Eye (tissue), 1 donor: ENCODE data around the gene WDR77.

Source experiments
- DNase-seq: peaks from one replicate; pipeline ENCODE4 v3.0.0-alpha.2; 2015

The WDR77 gene

GRCh38 chr1:111468717-111469100 is 19.7 kb upstream of the WDR77 start:
- DNase-seq: no peak

DNA sequence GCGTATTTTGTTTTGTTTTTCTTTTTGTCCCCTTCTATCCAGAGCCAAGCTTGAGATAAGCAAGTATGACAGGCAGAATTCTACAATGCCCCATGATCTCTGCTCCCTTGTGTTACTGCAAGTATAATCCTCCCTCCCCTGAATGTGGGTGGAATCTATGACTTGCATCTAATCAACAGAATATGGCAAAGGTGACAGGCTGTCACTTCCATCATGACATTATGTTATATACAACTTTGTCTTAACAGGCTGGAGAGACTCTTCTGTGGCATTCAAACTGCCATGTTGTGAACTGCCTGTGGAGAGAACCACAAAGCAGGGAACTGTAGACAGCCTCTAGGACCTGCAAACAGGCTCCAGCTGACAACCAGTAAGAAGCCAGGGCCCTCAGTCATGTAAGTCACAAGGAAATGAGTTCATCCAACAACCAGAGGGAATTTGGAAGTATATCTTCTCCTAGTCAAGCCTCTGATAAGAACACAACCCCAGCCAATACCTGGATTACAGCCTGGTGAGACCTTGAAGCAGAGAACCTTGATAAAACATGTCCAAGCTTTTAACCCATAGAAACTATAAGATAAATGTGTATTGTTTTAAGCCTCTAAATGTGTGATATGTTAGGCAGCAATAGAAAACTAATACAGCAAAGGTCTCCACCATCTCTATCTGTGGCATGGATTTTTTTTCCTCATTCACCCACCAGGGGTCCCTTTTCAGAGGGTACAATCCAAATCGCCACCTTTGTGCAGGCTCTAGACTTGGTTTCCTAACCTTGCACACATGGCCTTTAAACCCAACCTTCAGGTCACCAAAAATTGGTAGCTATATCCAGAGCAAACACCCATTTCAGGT is 19.0 kb upstream of the WDR77 start:
- DNase-seq: no peak

DNA sequence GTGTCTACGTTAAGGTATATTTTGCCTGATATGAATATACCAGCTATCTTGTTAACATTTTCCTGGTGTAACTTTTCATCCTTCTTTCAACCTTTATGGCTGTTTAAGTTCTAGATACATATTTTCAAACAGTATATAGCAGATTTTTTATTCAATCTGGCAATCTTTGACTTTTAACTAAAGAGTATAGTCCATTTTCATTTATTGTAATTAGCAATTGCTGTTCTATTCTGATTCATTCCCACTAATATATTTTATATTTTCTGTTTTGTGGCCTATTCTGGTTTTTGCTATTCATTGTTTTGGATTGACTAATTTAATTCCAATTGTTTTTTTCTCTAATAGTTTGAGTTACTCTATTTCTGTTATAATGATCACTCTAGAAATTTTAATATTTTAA is 17.4 kb upstream of the WDR77 start:
- DNase-seq: no peak

DNA sequence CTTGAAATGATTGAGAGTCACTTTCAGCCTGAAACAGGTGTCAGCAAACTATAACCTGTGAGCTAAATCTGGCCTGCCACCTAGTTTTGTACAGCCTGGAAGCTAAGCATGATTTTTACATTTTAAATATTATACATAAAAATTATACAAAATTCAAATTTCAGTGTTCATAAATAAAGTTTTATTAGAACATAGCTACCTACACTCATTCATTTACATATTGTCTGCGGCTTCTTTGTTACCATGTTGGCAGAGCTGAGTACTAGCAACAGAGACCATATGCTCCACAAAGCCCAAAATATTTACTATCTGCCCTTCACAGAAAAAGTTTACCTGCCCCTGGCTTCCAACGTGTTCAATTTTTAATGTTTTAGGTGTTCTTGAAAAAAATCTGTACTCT is 16.7 kb upstream of the WDR77 start:
- DNase-seq: no peak

DNA sequence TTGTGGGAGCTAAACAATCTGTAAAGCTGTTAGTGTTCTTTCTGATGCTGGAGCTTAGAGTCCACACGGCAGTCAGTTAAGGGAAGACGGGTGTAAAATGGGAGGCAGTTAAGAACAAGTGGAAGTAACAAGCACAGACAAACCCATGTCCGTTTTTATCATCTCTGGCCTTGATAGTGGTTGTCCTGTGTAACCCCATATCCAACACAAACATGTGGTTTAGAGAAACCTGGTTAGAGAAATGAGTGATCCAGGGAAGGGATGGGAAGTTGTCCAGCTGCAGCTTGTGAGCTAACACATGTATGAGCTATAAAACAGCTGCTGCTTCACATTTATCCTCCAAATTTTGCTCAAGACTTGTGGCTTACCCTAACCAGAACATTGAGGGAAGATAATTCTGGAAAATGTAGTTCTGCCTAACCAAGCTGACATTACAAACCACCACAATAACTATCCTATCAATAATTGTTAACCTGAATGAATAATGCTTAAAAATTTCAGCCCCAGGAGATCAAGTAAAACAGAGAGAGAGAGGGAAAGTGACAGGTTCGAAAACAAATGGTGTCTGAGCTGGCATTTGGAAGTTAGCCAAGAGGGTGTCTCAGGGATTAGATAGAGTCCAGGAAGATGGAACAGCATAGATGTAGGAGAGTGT is 14.1 kb upstream of the WDR77 start:
- DNase-seq: no peak

DNA sequence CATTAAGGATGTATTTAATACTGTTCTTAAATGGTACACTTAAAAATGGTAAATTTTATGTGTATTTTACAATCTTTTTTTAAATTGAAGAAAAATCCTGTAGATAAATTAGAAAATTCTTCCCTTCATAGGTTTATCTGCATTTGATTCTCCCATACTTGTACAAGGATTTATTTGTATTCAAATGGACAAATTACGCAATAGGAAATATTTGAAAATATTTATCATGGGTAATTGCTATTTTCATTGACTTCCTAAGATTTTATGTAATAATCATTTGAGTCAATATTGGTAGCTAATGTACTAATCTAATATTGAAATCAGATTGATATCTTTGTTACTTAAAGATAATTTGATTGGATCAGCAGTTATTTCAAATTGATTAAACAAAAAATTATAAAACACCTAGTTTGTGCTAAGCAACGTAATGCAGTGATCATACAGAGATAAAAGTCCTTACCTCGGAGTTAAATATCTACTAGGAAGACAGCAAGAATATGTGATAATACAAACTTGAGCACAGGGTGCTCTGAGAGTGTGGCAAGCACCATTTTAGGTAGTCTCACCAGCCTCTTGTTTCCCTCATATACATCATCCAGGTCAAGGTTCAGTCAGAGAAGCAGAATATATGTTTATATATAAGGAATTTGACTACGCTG is 13.4 kb upstream of the WDR77 start:
- no peak for DNase-seq

DNA sequence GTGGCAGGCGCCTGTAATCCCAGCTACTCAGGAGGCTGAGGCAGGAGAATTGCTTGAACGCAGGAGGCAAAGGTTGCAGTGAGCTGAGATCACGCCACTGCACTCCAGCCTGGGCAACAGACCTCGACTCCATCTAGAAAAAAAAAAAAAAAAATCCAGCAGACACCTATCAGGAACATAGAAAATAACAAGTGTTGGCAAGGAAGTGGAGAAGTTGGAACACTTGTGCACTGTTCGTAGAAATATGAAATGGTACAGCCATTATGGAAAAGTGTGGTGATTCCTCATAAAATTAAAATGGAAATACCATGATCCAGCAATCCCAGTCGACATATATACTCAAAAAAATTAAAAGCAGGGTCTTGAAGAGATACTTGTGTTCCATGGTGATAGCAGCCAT is 12.7 kb upstream of the WDR77 start:
- no peak for DNase-seq

GRCh38 chr1:111455642-111456031 is 6.6 kb upstream of the WDR77 start:
- DNase-seq: no peak

- no peak for DNase-seq
Measured at GRCh38 chr1:111454859-111455641, 6.0 kb upstream of the WDR77 start.

DNA sequence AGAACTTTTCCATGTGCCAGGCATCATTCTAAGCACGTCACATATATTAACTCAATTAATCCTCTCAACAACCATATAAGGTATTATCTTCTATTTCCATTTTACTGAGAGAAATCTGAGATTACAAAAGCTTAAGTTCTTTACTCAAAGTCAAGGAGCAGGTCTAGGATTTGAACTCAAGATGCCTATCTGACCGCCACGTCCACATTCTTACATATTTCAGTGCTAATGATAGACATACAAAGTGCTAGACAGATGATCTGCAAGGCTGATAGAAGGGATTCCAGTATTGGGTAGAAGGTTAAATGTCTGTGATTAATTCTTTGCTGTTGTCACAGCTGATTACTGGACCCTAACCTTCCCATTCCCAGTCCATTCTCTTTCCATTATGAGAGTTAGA is 4.7 kb upstream of the WDR77 start:
- DNase-seq: no peak

DNA sequence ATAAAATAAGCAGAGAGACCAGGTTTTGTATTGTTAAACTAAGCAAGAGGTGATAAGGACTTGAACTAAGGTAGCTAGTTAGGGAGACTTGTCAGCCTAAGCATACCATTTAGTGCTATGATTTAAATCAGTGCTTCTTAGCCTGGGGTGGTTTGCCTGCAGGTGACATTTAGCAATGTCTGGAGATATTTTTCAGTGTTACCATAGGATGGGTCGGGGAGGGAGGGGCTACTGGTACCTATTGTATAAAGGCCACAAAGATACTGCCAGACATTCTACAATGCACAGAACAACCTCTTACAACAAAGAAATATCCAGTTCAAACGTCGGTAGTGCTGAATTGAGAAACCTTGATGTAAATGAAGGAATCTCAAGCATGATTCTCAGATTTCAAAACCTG is 3.5 kb upstream of the WDR77 start:
- DNase-seq: no peak

- no peak for DNase-seq
Measured at GRCh38 chr1:111450185-111450584, 1.1 kb upstream of the WDR77 start.

GRCh38 chr1:111449703-111450017 is 604 bp upstream of the WDR77 start:
- no peak for DNase-seq

GRCh38 chr1:111448482-111448917 is 556 bp downstream of the WDR77 start:
- DNase-seq: no peak

GRCh38 chr1:111446967-111447892 is 1.8 kb downstream of the WDR77 start:
- DNase-seq: no peak

GRCh38 chr1:111446546-111446945 is 2.5 kb downstream of the WDR77 start:
- no peak for DNase-seq

DNA sequence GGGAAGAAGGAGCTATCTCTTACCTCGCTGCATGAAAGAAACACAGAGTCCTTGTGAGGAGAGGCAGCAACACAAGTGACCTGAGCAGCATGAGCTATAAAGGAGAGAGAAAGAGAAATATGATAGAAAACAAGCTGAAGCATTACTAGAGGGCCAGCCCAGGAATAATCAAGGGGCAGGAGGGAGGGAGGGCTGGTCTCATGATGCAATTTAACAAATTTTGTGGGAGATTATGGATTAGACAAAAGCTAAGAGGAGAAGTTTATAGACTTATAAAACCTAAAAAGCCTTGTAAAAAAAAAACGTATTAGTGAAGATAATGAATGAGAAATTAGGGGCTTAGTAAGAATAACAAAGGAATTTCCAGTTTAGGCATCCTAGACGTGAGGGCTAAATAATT is 5.0 kb downstream of the WDR77 start:
- DNase-seq: no peak

- DNase-seq: no peak
Measured at GRCh38 chr1:111442457-111442856, 6.6 kb downstream of the WDR77 start.

- peak; percentile 13 for DNase-seq
Measured at GRCh38 chr1:111441573-111442192, 7.4 kb downstream of the WDR77 start.

DNA sequence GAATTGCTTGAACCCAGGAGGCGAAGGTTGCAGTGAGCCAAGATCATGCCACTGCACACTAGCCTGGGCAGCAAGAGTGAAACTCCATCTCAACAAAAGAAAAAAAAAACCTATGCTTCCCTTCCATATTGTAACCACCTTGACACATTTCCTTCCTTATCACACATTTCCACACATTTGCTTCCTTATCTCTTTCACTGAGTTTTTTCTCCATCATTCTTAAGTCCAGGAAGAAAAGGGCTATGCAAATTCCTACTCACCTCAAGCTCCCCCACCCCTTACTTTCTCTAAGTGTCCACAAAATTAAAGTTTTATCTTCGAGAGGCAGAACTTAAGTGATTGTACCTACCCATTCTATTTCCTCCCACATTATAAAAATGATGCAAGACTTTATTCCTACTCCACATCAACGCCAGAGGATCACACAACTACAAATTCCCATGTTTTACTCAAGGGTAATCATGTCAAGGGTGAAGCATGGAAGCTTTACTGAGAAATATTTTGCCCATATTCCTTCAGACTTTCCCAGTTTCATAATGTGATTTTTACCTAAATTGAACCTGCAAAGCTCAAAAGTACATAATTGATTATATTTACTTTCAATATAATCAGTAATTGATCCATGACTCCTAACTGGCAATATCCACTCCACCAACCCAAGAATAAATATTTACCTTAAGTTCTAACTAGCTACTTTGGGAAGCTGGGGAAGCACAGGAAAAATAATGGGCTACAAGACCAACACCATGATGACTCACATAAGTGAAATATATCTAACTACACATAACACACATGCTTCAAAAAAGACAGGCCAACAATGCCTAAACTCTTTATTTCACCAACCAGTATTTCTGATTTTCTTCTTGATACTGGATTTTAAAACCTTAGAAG is 9.3 kb downstream of the WDR77 start:
- no peak for DNase-seq

- no peak for DNase-seq
Measured at GRCh38 chr1:111436726-111437125, 12.3 kb downstream of the WDR77 start.
